ENCODE measurements around the gene USP26. TPM values are rescaled to one million over a fixed set of nuclear protein-coding genes. Genes with fewer than 3 reads are reported as not detected.
"Not testable (repeated sequence)": the region's sequence is repeated elsewhere in the genome, so short reads cannot be mapped to it uniquely, and the experiment has no call there.

The USP26 gene
- polyA plus RNA-seq, 12 donors, result not detected

DNA sequence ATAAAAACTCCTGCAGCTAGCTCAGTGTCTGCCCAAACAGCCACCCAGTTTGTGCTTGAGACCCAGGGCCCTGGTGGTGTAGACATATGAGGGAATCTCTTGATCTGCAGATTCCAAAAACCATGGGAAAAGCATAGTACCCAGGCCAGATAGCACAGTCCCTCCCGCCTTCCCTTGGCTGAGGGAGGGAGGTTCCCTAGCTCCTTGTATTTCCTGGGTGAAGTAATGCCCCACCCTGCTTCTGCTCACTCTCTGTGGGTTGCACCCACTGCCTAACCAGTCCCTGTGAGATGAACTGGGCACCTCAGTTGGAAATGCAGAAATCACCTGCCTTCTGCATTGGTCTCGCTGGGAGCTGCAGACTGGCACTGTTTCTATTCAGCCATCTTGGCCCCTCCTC lies 54.6 kb downstream of the USP26 start:
- DNase-seq, result no peak

DNA sequence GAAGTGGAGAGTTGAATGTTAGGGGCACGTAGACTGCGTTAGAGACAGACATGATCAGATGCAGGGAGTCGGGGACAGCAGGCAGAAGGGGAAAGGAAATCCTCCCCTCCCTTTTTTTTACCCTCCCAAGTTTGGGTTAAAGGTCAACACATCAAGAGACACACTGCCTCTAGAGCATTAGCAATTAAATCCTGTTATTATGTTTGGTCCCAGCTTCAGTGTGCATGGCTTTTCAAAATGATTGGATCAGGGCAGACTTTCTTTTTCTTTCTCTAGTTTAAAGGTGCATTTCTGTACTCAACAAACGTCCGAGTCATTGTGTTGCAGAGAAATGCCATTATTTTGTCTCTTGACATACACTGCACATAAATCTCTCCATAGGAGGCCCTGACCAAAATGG lies 63.9 kb downstream of the USP26 start:
- no peak for DNase-seq

DNA sequence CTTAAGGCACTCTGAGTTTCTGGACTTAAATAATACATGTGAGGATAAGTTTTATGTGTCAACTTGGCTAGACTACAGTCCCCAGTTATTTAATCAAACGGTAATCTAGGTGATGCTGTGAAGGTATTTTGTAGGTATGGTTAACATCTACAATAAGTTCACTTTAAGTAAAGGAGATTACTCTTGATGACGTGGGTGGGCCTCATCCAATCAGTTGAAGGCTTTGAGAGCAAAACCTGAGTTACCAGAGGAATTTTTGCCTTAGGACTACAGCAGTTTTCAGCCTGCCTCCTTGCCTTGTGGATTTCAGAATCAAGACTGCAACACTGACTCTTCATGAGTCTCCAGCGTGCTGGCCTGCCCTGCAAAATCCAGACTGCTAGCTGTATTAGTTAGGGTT lies 78.7 kb downstream of the USP26 start:
- DNase-seq, result no peak

DNA sequence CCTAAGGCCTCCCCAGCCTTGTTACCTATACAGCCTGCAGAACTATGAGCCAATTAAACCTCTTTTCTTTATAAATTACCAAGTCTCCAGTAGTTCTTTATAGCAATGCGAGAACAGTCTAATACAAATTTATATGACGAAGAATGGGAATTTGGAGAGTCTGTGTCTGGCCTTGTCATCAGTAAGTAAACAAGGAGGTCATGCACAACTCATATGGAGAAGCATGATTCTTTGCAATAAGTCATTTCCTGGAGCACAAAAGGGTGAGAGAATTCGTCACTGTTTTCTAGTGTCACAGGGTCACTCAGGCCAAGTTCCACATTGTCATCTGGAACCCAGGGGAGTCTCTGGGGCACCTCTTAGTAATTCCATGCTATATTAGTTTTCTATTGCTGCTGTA lies 89.5 kb downstream of the USP26 start:
- DNase-seq, result no peak

DNA sequence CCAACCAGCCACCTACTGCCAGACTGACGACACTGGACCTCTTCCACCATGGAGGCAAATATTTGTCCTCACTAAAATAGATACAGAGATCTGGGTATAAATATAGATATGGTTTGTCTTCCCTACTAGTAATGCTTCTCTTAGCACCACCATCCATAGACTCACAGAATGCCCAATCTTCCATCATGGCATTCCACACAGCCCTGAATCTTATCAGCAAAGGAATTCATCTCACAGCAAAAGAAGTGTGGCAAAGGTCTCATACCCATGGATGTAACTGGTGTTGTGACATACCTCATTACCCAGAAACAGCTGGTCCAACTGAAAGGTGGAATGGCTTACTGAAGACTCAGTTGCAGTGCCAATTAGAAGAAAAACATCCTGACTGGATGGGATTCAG lies 91.3 kb downstream of the USP26 start:
- no peak for DNase-seq

DNA sequence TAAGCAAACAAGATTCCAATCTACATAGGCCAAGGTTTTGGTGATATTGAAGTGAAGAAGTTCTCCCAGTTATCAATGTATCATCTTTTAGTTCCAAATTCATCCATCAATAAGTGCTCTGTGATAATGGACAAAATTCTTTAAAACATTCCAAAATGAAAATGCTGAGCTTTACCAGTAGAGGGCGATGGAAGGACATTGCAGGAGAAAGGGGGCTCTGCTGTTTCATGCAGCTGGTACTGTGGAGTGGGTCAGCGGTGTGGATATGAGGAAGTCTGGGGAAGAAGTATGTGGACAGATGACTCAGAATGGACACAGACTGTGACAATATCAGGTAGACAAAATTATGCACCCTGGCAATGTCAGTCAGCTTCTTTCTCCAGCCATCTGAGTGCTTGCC lies 91.9 kb downstream of the USP26 start:
- DNase-seq, result peak; percentile 10

DNA sequence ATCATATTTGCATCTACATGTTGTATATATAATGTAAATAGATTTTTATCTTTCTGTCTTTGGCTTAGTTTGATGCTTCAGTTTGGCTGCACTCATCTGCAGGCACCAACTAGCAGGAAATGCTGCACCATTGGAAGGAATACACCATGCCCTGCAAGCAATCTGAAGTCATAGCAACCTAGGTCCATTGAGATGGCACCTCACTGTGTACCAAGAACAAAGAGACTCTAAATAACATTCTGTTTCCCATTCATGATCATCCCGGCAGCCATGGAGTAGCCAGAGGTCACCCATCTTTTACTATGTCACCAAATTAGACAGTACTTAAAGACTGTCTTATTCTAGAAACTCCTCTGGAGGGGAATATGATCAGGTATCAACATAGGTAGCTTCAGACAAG lies 97.7 kb downstream of the USP26 start:
- DNase-seq, result no peak

DNA sequence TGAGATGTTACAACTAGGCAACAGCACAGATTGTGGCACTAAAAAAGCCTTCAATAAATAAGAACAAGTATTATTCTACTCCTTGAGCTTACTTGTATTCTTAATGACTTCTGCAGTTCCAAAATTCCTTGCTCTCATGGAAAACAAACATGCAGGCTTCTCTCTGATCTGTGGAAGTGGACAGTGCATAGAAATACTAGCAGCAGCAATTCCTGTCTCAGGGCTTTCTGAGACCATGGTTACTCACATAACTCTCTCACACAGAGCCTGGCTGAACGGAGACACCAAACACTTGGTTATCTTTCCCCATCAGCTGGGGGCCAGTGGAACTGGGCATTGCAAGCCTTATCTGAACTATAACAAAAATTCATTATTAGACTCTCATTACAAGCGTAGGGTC lies 106.1 kb downstream of the USP26 start:
- no peak for DNase-seq

DNA sequence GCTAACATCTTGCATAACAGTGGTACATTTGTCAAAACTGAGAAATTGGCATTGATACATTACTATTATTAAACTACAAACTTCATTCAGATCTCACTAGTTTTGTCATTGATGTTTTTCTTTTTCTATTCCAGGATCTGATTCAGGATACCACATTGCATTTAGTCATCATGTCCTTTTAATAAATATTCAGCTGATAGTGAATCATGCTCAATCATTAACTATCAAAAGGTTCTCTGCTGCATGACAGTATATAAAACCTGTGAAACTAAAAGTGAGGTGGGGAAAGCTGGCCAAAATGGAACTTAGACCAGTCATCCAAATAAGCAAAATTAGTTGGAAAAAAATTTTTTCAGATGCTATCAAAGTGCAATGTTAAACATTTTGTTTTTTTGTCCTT lies 110.4 kb downstream of the USP26 start:
- DNase-seq, result no peak

DNA sequence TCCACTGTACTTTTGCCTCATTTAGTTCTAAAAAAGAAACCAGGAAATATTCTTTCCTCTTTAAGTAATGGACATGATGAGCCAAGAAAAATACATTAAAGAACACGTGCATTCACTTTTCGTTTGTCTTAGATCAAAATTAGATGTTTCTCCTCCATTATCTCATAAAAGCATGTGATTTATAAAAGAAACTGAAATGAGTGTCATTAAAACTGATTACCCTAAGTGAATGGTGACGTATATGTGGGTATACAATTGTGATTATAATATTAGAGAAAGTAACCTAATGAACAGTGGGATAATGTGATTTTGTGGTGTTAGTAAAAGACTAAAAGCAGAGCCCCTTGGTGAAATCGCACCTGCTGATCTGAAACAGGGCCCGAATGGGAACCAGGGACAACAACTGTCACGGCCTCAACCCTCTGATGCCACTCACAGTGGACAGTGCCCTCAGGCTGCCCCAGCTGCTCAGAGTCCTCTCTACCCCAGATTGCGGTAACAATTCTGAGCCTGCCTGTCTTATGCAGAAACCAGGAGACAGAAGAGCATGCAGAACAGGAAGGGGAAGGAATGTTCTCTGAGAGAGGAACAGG lies 112.8 kb downstream of the USP26 start:
- DNase-seq, result no peak

DNA sequence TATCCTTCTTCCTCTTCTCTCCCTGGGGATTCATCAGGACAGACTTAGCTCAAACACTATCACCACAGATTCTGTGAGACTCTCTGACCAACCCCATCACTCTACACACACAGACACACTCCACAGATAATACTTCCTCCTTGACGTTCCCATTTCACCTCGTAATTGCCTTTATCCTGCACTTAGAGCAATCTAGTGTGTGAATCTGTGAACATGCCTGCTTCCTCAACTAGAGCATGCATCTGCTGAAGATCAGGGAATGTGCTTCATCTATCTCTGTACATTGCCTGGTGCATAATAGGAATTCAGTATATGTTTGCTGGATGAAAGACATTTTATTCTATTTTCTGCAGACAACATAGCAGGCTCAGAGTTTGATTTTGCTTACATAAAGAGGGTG lies 113.4 kb downstream of the USP26 start:
- no peak for DNase-seq

DNA sequence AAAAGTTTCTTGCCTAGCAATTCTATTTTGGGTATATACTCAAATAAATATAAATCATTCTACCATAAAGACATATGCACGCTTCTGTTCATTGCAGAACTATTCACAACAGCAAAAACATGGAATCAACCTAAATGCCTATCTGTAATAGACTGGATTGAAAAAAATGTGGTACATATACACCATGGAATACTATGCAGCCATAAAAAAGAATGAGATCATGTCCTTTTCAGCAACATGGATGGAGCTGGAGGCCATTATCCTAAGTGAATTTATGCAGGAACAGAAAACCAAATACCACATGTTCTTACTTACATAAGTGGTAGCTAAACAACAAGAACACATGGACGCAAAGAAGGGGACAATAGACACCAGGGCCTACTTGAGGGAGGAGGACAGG lies 116.9 kb downstream of the USP26 start:
- not testable (repeated sequence) for DNase-seq

Other genes with a start within 250 kb of the USP26 start
- 10 to 100 TPM in 11 of 12 donors, not detected in 1; 12.3 to 58.6 (median 43.8) TPM for gene HS6ST2, start 138.5 kb downstream of the USP26 start, polyA plus RNA-seq (ENCODE audit: insufficient read length in 12 of 12)
- not detected for gene TFDP3, start 121.2 kb upstream of the USP26 start, polyA plus RNA-seq (ENCODE audit: insufficient read length in 12 of 12)